ENCODE measurements around the gene PAMR1.

DNA sequence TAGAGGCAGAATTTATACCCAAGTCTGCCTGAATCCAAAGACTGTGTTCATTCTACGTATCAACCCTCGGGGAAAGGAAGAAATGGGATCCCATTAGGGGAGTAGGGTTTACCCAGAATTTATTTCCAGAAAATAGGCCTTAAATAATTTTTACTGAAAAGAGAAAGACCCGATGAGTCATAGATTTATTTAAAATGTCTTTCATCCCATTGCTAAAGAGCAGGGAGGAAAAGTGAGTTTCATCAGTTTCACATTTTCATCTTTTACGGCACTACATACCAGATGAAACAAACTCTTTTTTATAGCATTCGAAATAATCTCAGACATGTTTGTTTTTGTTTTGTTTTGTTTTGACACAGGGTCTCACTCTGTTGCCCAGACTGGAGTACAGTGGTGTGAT lies 137.4 kb downstream of the PAMR1 start:
- TF ChIP-seq, protein P1, sequence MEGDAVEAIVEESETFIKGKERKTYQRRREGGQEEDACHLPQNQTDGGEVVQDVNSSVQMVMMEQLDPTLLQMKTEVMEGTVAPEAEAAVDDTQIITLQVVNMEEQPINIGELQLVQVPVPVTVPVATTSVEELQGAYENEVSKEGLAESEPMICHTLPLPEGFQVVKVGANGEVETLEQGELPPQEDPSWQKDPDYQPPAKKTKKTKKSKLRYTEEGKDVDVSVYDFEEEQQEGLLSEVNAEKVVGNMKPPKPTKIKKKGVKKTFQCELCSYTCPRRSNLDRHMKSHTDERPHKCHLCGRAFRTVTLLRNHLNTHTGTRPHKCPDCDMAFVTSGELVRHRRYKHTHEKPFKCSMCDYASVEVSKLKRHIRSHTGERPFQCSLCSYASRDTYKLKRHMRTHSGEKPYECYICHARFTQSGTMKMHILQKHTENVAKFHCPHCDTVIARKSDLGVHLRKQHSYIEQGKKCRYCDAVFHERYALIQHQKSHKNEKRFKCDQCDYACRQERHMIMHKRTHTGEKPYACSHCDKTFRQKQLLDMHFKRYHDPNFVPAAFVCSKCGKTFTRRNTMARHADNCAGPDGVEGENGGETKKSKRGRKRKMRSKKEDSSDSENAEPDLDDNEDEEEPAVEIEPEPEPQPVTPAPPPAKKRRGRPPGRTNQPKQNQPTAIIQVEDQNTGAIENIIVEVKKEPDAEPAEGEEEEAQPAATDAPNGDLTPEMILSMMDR (conservative IDR thresholded peaks at IDR 0.05): no peak
- no peak for TF ChIP-seq EZH2 (IDR thresholded peaks at IDR 0.05; ENCODE audit: low read depth)
